Adipocyte (in vitro differentiated cells): ENCODE measurements around the gene UTRN.

Experiments
- DNase-seq: peaks from one replicate; pipeline ENCODE4 v3.0.0-alpha.2; 2015; ENCODE audit warnings: low read depth
- H3K27me3 ChIP-seq: replicated peaks from 2 replicates; pipeline ENCODE4 v1.7.0; 2013; ENCODE audit warnings: mild to moderate bottlenecking, low read length, moderate library complexity; ENCODE audit not compliant: control insufficient read depth, insufficient read depth
- H3K36me3 ChIP-seq: 2 replicates; pipeline ENCODE4 v1.7.0; 2013; ENCODE audit warnings: low read length, mild to moderate bottlenecking, moderate library complexity; ENCODE audit not compliant: control insufficient read depth, insufficient read depth, severe bottlenecking
- H3K4me1 ChIP-seq: 2 replicates; pipeline ENCODE4 v1.7.0; 2013; ENCODE audit warnings: mild to moderate bottlenecking, low read length, moderate library complexity; ENCODE audit not compliant: control insufficient read depth, insufficient read depth
- H3K4me3 ChIP-seq: 2 replicates; pipeline ENCODE4 v1.7.0; 2013; ENCODE audit warnings: mild to moderate bottlenecking, low read length, moderate library complexity
- H3K9ac ChIP-seq: 2 replicates; pipeline ENCODE4 v1.7.0; 2013; ENCODE audit warnings: mild to moderate bottlenecking, low read length, moderate library complexity
- H3K9me3 ChIP-seq: 2 replicates; pipeline ENCODE4 v1.7.0; 2013; ENCODE audit warnings: mild to moderate bottlenecking, low read length, moderate library complexity; ENCODE audit not compliant: control insufficient read depth

UTRN gene

DNA sequence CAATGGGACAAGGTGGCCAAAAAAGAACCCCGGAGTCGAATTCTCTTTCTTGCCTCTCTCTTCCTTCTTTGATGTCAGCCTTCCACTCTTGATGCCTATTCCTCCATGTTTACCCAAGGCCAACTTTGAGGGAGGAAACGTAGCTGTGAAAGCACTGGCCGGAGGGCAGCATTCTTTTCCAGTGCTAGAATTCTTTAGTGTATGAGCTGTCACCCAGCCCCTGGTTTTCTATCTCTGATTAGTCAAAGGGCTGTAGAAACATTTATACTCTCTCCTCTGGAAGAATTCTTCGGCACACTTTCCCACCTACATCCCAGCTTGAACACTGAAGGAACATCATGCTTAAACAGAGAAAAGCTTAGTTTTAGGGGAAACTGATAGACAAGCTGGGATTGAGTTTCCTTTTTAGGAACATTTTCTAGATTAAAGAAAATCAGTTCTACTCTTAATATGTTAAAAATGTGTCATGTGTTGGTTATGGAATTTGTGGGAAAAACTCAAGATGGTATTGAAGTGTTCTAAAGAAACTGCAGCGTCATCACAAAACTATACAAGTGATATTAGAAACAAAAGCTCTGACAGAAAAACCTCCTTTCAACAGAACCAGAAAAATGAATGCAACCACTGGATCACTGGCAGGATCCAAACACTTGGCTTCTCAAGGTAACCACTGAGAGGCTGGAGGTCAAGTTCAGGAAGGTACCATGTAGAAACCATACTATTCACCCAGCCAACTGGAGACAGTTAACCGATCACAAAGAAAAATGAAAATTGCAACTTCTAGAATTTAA, 20.7 kb upstream of the UTRN start:
- peaks cover 48% of the 10 kb centered on the region for H3K4me1 ChIP-seq
- peak; percentile 94 for DNase-seq
- H3K36me3 ChIP-seq = no peaks in the 10 kb centered on the region
- peak overlapping the region; percentile 67 for H3K9ac ChIP-seq
- H3K27me3 ChIP-seq = no peaks in the 10 kb centered on the region
- no peaks in the 10 kb centered on the region for H3K9me3 ChIP-seq
- peak overlapping the region; percentile 60 for H3K4me3 ChIP-seq

- H3K36me3 ChIP-seq = no peaks in the 10 kb centered on the region
- DNase-seq = peak; percentile 11
- H3K27me3 ChIP-seq = no peaks in the 10 kb centered on the region
- H3K4me3 ChIP-seq = peak overlapping the region; percentile 60
- no peaks in the 10 kb centered on the region for H3K9me3 ChIP-seq
- H3K4me1 ChIP-seq = peaks cover 43% of the 10 kb centered on the region
- peak overlapping the region; percentile 67 for H3K9ac ChIP-seq
Observed at GRCh38 chr6:144265061-144265357, 20.1 kb upstream of the UTRN start.

- H3K4me3 ChIP-seq = no peak overlapping the region
- peak overlapping the region; percentile 11 for H3K9ac ChIP-seq
- peak; percentile 61 for DNase-seq
- no peaks in the 10 kb centered on the region for H3K9me3 ChIP-seq
- peaks cover 39% of the 10 kb centered on the region for H3K4me1 ChIP-seq
- H3K36me3 ChIP-seq = no peaks in the 10 kb centered on the region
- H3K27me3 ChIP-seq = no peaks in the 10 kb centered on the region
Observed at GRCh38 chr6:144265390-144265789, 19.7 kb upstream of the UTRN start.

GRCh38 chr6:144266091-144266649, 19.0 kb upstream of the UTRN start:
- peaks cover 36% of the 10 kb centered on the region for H3K4me1 ChIP-seq
- H3K9ac ChIP-seq = peak overlapping the region; percentile 11
- peak overlapping the region; percentile 39 for H3K4me3 ChIP-seq
- H3K9me3 ChIP-seq = no peaks in the 10 kb centered on the region
- DNase-seq = peak; percentile 95
- no peaks in the 10 kb centered on the region for H3K36me3 ChIP-seq
- no peaks in the 10 kb centered on the region for H3K27me3 ChIP-seq

- Histone ChIP-seq H3K36me3 (no peaks in the 10 kb centered on the region), H3K9me3 (no peaks in the 10 kb centered on the region)
Observed at GRCh38 chr6:144268794-144269349, 16.3 kb upstream of the UTRN start.

DNA sequence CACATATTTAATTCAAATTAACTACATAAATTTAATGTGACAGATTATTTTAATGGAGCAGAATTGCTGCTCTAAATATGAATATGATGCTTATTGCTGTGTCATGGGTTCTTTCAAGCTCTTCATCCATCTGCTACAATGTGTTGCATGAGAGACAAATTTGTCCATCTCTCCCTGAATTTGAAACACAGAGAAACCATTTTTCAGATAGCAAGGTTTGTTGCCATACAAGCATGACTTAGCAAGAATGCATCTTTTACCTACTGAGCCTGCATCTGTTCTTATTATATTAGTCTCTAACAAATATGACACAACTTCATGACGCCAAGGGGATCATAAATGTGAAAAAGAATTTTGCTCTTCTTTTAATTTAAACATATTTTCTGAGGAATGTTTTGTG, 8.0 kb upstream of the UTRN start:
- DNase-seq = no peak
- Histone ChIP-seq H3K9me3 (no peaks in the 10 kb centered on the region), H3K4me1 (peaks cover 10% of the 10 kb centered on the region), H3K9ac (no peak overlapping the region), H3K36me3 (no peaks in the 10 kb centered on the region), H3K4me3 (no peak overlapping the region), H3K27me3 (no peaks in the 10 kb centered on the region)

More at GRCh38 chr6:144268794-144269349, 16.3 kb upstream of the UTRN start:
- Histone ChIP-seq H3K4me1 (peaks cover 34% of the 10 kb centered on the region), H3K9ac (no peak overlapping the region), H3K4me3 (no peak overlapping the region), H3K27me3 (no peaks in the 10 kb centered on the region)
- peak; percentile 86 for DNase-seq

DNA sequence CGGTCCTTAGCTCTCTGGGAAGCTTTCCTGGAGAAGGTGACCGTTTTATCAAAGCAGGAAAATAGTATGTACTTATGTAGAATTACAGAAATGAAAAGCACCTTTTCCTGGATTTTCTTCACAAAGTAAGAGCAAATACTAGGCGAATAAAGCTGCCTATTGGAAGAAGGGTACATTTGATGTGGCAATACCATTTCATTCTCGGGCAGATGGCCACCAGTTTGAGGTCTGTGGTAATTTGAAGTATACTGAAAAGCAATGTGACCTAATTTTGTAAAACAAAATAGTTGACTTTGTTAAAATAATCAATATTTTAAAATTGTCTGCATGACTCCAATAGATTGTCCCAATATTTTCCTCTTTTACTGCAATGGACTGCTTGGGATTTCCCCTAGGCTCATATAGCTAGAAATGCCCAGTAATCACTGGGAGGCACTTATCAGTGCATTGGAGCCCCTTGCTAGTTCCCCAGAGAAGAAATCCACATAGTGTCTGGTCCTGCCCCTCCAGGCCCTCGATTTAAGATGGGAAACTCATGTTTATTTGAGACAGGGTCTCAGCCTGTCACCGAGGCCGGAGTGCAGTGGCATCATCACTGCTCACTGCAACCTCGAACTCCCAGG, 7.4 kb upstream of the UTRN start:
- Histone ChIP-seq H3K36me3 (no peaks in the 10 kb centered on the region), H3K9ac (no peak overlapping the region), H3K4me3 (no peak overlapping the region), H3K4me1 (peaks cover 10% of the 10 kb centered on the region), H3K27me3 (no peaks in the 10 kb centered on the region), H3K9me3 (no peaks in the 10 kb centered on the region)
- no peak for DNase-seq

- DNase-seq = no peak
- H3K27me3 ChIP-seq = no peaks in the 10 kb centered on the region
- H3K36me3 ChIP-seq = no peaks in the 10 kb centered on the region
- peaks cover 14% of the 10 kb centered on the region for H3K4me1 ChIP-seq
- no peaks in the 10 kb centered on the region for H3K9me3 ChIP-seq
- H3K4me3 ChIP-seq = no peak overlapping the region
- H3K9ac ChIP-seq = no peak overlapping the region
Observed at GRCh38 chr6:144278659-144279314, 6.3 kb upstream of the UTRN start.

DNA sequence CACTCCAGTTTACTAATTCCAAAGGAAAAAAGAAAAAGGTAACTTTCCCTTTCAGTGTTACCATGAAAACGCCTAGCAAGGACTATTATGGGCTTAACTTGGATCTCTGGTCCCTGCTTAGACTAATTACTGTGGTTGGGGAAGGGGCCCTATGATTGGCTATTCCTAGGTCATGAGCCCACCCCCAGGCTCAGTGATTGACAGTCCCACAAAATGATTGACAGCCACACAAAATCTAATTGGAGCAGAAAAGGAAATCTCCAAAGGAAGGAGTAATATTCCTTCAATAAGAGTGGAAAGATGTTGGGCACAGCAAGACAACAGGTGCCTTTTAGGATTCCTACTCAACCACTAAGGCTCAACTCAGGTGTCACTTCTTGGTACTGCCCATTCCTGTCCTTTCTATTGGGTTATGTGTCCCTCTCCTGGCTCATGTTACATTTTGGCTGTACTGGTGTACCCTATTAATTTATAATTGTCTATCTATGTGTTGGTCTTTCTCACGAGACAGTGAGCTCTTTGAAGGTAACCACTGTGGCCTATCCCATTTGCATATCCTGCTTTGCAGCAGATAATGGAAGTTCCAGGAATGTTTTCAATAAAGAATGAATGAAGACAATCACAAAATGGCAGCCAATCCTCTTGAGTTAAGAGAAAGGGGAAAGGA, 5.5 kb upstream of the UTRN start:
- DNase-seq = no peak

DNA sequence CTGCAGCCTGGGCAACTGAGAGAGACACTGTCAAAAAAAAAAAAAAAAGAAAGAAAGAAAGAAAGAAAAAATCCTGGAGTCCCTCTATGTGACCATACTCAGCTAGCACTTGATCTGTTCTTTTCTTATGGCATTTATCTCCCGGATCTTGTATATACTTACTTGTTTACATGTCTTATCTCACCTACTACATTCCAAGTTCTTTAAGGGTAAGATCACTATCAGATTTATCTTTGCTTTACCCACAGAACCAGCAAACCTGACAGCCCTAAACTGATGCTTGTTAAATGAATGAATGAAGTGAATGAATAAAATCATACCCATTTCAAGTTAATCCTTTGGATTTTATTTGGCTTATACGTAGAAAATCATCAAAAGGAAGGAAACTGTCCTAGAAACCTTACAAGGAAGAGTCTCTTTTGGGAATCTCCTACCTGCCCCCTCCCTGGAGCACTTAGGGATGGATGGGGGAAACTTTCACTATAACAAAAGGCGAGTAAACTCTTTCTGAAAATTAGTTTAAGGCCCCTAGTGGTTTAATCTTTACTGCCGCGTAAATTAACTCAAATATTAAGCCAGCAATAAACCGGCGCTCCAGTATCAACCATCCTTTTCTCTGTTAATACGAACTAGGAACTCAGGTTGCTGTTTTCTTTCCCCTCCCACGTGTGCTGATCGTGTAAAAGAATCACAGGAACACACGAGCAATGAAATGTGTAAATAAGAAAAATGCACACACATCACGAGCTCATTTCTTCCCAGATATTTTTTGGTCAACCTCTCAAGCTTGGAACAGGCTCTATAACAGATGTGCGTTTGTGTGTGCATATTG, 1.3 kb upstream of the UTRN start:
- H3K9me3 ChIP-seq = no peaks in the 10 kb centered on the region
- peak overlapping the region; percentile 97 for H3K9ac ChIP-seq
- no peaks in the 10 kb centered on the region for H3K36me3 ChIP-seq
- DNase-seq = peak; percentile 48
- H3K4me3 ChIP-seq = peak overlapping the region; percentile 93
- H3K4me1 ChIP-seq = peaks cover 14% of the 10 kb centered on the region
- H3K27me3 ChIP-seq = no peaks in the 10 kb centered on the region

More for the DNA sequence above, 5.5 kb upstream of the UTRN start:
- Histone ChIP-seq H3K9me3 (no peaks in the 10 kb centered on the region), H3K4me3 (no peak overlapping the region), H3K9ac (no peak overlapping the region), H3K4me1 (peaks cover 15% of the 10 kb centered on the region), H3K27me3 (no peaks in the 10 kb centered on the region), H3K36me3 (no peaks in the 10 kb centered on the region)
